ENCODE results near the gene TOM1.

TOM1 gene

DNA sequence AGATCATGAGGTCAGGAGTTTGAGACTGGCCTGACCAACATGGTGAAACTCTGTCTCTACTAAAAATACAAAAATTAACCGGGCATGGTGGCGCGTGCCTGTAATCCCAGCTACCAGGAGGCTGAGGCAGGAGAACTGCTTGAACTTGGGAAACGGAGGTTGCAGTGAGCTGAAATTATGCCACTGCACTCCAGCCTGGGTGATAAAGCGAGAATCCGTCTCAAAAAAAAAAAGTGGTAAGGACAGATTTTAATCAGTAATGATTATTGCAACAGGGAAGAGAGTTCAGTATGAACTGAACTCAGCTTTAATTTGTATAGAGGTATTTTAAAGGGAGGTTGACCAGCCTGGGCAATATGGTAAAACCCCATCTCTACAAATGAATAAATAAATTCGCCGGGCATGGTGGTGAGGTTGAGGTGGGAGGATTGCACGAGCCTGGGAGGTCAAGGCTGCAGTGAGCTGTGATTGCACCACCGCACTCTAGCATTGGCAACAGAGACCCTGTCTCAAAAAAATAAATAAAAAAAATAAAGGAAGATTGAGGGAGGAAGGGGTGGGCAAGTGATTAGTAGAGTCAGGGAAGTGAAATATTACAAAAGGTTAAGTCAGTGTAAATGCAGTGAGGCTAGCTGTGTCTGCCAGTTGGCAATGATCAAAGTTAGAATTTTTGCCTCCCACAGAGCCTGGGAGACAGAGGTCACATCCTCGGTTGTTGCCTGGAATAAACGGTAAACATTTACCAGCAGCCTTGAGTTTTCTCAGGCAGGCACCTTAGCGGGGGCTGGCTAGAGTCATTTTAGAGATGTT is 97.6 kb downstream of the TOM1 start:
- peak in 1 of 14 donors; percentile 9 for DNase-seq
